SK-N-SH (cell line): ENCODE data around the gene WWOX. TPM values are rescaled to one million over a fixed set of nuclear protein-coding genes. Genes with fewer than 3 reads are reported as not detected.

Experiments
- CTCF ChIA-PET: fragments of 300-600, 350-600 bp; formaldehyde crosslinking; extraction: SDS; loops from one replicate; lab custom pipeline; 2021; lab: Yijun Ruan, JAX
- POLR2A ChIA-PET: fragments of 350-600 bp; sonication (Branson Sonifier 250); formaldehyde crosslinking; extraction: SDS; loops from one replicate; lab custom pipeline; 2020; ENCODE audit warnings: antibody characterized with exemption, inconsistent platforms; lab: Yijun Ruan, JAX
- DNase-seq: peaks from one replicate; pipeline ENCODE4 v3.0.0; 2012
- H2AFZ ChIP-seq: fragments of 200-600 bp; sonication (generic); 2 replicates; pipeline ENCODE4 v1.8.1; 2016; ENCODE audit warnings: antibody characterized with exemption, mild to moderate bottlenecking, low read depth
- H3F3A ChIP-seq: fragments of 200-600 bp; sonication (generic); replicated peaks from 2 replicates; pipeline ENCODE3; 2016; ENCODE audit warnings: antibody characterized with exemption, mild to moderate bottlenecking; ENCODE audit not compliant: insufficient read depth
- H3K27ac ChIP-seq, 2 experiments: fragments of 200-500 bp in 1 of 2; fragments of 200-600 bp in 1 of 2; sonication (Bioruptor generic) in 1 of 2; sonication (generic), shearing (Covaris generic) in 1 of 2; 2 replicates each; pipeline versions ENCODE4 v1.5.1 to v1.6.1; 2014 to 2016; ENCODE audit warnings: low read depth in 2 of 2, inconsistent platforms in 1 of 2, low read length in 1 of 2, mild to moderate bottlenecking in 1 of 2, mixed read lengths in 1 of 2
- H3K27me3 ChIP-seq: fragments of 200-600 bp; sonication (generic), shearing (Covaris generic); 2 replicates; pipeline ENCODE4 v1.6.1; 2016; ENCODE audit warnings: mixed run types; ENCODE audit not compliant: insufficient read depth
- H3K36me3 ChIP-seq, 2 experiments: fragments of 200-500 bp in 1 of 2; fragments of 200-600 bp in 1 of 2; sonication (Bioruptor generic) in 1 of 2; sonication (generic) in 1 of 2; replicated peaks in 1 of 2; 2 replicates each; pipeline versions ENCODE3 to v1.5.1; 2014 to 2016; ENCODE audit warnings: low read length in 1 of 2, mild to moderate bottlenecking in 1 of 2; ENCODE audit not compliant: insufficient read depth in 2 of 2, control insufficient read depth in 1 of 2
- H3K4me1 ChIP-seq, 2 experiments: fragments of 200-500 bp in 1 of 2; fragments of 200-600 bp in 1 of 2; sonication (Bioruptor generic) in 1 of 2; sonication (generic), shearing (Covaris generic) in 1 of 2; 2 replicates each; pipeline versions ENCODE4 v1.5.1 to v1.6.1; 2014 to 2016; ENCODE audit warnings: low read depth in 1 of 2, low read length in 1 of 2, mixed run types in 1 of 2; ENCODE audit not compliant: insufficient read depth in 2 of 2, control insufficient read depth in 1 of 2
- H3K4me2 ChIP-seq: fragments of 200-600 bp; sonication (generic), shearing (Covaris generic); 2 replicates; pipeline ENCODE4 v1.6.1; 2017; ENCODE audit warnings: mixed run types
- H3K4me3 ChIP-seq, 2 experiments: fragments of 200-500 bp in 1 of 2; fragments of 200-600 bp in 1 of 2; sonication (Bioruptor generic) in 1 of 2; sonication (generic), shearing (Covaris generic) in 1 of 2; 2 replicates each; pipeline versions ENCODE4 v1.5.1 to v1.8.1; 2014 to 2016; ENCODE audit warnings: low read depth in 2 of 2, inconsistent platforms in 1 of 2, low read length in 1 of 2, mild to moderate bottlenecking in 1 of 2, mixed read lengths in 1 of 2, moderate library complexity in 1 of 2
- H3K79me2 ChIP-seq: fragments of 200-600 bp; sonication (generic); 2 replicates; pipeline ENCODE4 v1.8.1; 2017; ENCODE audit warnings: mild to moderate bottlenecking; ENCODE audit not compliant: insufficient read depth
- H3K9ac ChIP-seq: fragments of 200-600 bp; sonication (generic); 2 replicates; pipeline ENCODE4 v1.6.1; 2017; ENCODE audit warnings: mixed run types
- H3K9me2 ChIP-seq: fragments of 200-600 bp; sonication (generic); 2 replicates; pipeline ENCODE4 v1.6.1; 2017; ENCODE audit warnings: mixed run types
- H3K9me3 ChIP-seq: fragments of 200-600 bp; sonication (generic); 2 replicates; pipeline ENCODE4 v1.6.1; 2017; ENCODE audit warnings: mixed run types, mild to moderate bottlenecking, moderate library complexity
- H4K20me1 ChIP-seq: fragments of 200-600 bp; sonication (generic); 2 replicates; pipeline ENCODE4 v1.6.1; 2017; ENCODE audit warnings: mild to moderate bottlenecking, mixed run types; ENCODE audit not compliant: insufficient read depth
- CHD2 ChIP-seq: fragments of 150-350 bp; IDR thresholded peaks from 2 replicates; pipeline ENCODE4 v1.6.1; 2018; ENCODE audit warnings: low read length; ENCODE audit not compliant: partially characterized antibody
- EP300 ChIP-seq, 2 experiments: IDR thresholded peaks; 2 replicates each; pipeline versions ENCODE4 v1.4.0 to v1.6.1; 2012; ENCODE audit warnings: borderline replicate concordance in 1 of 2, low read depth in 1 of 2, low read length in 1 of 2
- EZH2phosphoT487 ChIP-seq: fragments of 200-600 bp; sonication (generic); IDR thresholded peaks from 2 replicates; pipeline ENCODE4 v1.6.1; 2017; ENCODE audit warnings: low read depth, mixed run types, mild to moderate bottlenecking, antibody characterized with exemption, moderate library complexity, borderline replicate concordance
- FOSL2 ChIP-seq: IDR thresholded peaks from 2 replicates; pipeline ENCODE4 v1.4.0; 2012; ENCODE audit warnings: low read depth, mild to moderate bottlenecking, moderate library complexity, borderline replicate concordance
- FOXJ3 ChIP-seq: sonication (generic); formaldehyde crosslinking; IDR thresholded peaks from 2 replicates; pipeline ENCODE4 v1.5.1; 2020; ENCODE audit warnings: mild to moderate bottlenecking, missing genetic modification reagents
- FOXM1 ChIP-seq: IDR thresholded peaks from 2 replicates; pipeline ENCODE4 v1.4.0; 2012; ENCODE audit warnings: low read depth, mild to moderate bottlenecking
- GATA2 ChIP-seq: sonication (generic); formaldehyde crosslinking; IDR thresholded peaks from 2 replicates; pipeline ENCODE4 v1.5.0; 2020; ENCODE audit warnings: mild to moderate bottlenecking, missing genetic modification reagents
- MEF2A ChIP-seq: IDR thresholded peaks from 2 replicates; pipeline ENCODE4 v1.4.0; 2012; ENCODE audit warnings: low read depth, borderline replicate concordance
- NRF1 ChIP-seq: IDR thresholded peaks from 2 replicates; pipeline ENCODE4 v1.6.1; 2012; ENCODE audit warnings: low read depth, mild to moderate bottlenecking, low read length
- POLR2AphosphoS5 ChIP-seq: IDR thresholded peaks from 2 replicates; pipeline ENCODE4 v1.6.1; 2012; ENCODE audit warnings: low read depth, low read length
- RAD21 ChIP-seq: IDR thresholded peaks from 2 replicates; pipeline ENCODE4 v1.6.1; 2012; ENCODE audit warnings: mild to moderate bottlenecking, low read length
- RCOR1 ChIP-seq: fragments of 150-350 bp; IDR thresholded peaks from 2 replicates; pipeline ENCODE4 v1.6.1; 2017; ENCODE audit warnings: antibody characterized with exemption, low read length
- RFX5 ChIP-seq: IDR thresholded peaks from 2 replicates; pipeline ENCODE4 v1.6.1; 2012; ENCODE audit warnings: mild to moderate bottlenecking, improper control_type of control experiment, low read length
- RXRA ChIP-seq: IDR thresholded peaks from 2 replicates; pipeline ENCODE4 v1.4.0; 2012; ENCODE audit warnings: low read depth, mild to moderate bottlenecking, borderline replicate concordance
- SMC3 ChIP-seq: IDR thresholded peaks from 2 replicates; pipeline ENCODE4 v1.6.1; 2012; ENCODE audit warnings: low read depth, low read length, improper control_type of control experiment
- YY1 ChIP-seq: IDR thresholded peaks from 2 replicates; pipeline ENCODE4 v1.4.0; 2012; ENCODE audit warnings: low read depth, mild to moderate bottlenecking
- WGBS: methylation state at CpG from one replicate; pipeline ENCODE4 v1.1.6; 2017; ENCODE audit warnings: low lambda C conversion rate; 5-methylcytosine and 5-hydroxymethylcytosine counted together
- polyA plus RNA-seq, 3 experiments: library from polyadenylated mRNA; depleted of rRNA; stranded (reverse); fragments of >200 nt; gene quantifications; 2 replicates each; pipeline ENCODE4 v1.2.3, GENCODE V29; 2012
- TF ChIP-seq, protein P1 (sequence below): IDR thresholded peaks from 2 replicates; pipeline ENCODE4 v1.4.0; 2012; ENCODE audit warnings: low read depth, borderline replicate concordance
- TF ChIP-seq, protein P2 (sequence below): fragments of 150-350 bp; IDR thresholded peaks from 2 replicates; pipeline ENCODE4 v1.6.1; 2016; ENCODE audit warnings: mild to moderate bottlenecking, low read depth, low read length
- TF ChIP-seq, protein P3 (sequence below): IDR thresholded peaks from 2 replicates; pipeline ENCODE4 v1.4.0; 2012; ENCODE audit warnings: low read depth, borderline replicate concordance

WWOX gene
- polyA plus RNA-seq, 1 of the 3 experiments (the other 2 are of a cell fraction): 10.8 TPM

DNA sequence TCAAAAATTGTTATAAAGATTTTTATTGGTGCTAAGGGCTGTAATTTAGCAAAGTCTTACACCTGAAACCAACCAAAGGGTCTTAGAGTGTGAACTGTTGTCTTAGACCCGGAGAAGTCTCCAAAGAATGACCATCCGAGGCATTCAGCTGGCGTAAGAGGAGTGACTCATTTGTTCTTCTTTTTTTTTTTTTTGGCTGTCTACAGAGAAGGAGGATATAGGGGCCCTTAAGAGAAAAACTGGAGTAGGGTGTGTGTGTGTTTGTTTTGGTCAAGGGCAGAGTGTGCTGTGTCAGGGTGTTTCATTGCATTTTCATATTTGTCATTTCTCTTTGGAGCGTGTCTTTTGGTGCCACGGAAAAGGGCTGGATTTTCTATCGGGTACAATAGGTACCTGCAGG is 508.0 kb downstream of the WWOX start:
- no peak for TF ChIP-seq YY1
- TF ChIP-seq RAD21: no peak
- TF ChIP-seq RFX5: no peak
- TF ChIP-seq SMC3: no peak
- no peaks in the 10 kb centered on the region for H3F3A ChIP-seq
- no peaks in the 10 kb centered on the region for H3K27me3 ChIP-seq
- H3K9ac ChIP-seq: no peak overlapping the region
- no peak for DNase-seq
- no peaks in the 10 kb centered on the region for H3K36me3 ChIP-seq
- H3K4me3 ChIP-seq: no peak overlapping the region
- H3K9me2 ChIP-seq: no peaks in the 10 kb centered on the region
- ChIA-PET POLR2A (no interaction called here), CTCF (no interaction called here)
- H3K4me2 ChIP-seq: no peak overlapping the region
- 63% methylated on average over 6 of the region's 6 CpGs for WGBS
- peaks cover 0 to 4% of the 10 kb centered on the region in 2 experiments; a peak in 1 of 4 replicates for H3K4me1 ChIP-seq
- H3K79me2 ChIP-seq: no peaks in the 10 kb centered on the region
- H3K27ac ChIP-seq: no peak overlapping the region
- H4K20me1 ChIP-seq: no peaks in the 10 kb centered on the region
- no peaks in the 10 kb centered on the region; the same call in 1 of the 2 replicates for H3K9me3 ChIP-seq
- H2AFZ ChIP-seq: no peak overlapping the region

DNA sequence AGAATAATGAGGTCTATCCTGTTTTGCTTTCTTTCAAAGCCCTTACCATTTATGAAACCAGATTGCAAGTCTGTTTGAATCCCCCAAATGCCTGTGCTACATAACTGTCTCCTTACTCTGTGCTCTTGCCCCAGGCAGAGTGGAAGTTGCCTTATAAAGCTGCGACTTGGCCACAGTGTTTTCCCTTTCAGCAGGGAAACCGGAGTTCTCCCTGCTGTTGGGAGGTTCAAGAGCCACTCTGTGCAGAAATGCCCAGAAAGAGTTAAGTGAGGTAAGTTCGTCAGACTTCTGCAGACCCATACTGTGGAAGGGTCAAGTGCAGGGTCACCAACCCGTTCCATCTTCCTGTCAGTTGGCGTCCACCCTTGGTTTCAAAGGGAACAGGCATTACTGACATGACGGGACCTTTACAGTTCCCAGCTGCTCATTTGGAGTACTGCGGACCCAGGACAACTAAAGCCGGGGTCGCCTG is 508.9 kb downstream of the WWOX start:
- H3K4me1 ChIP-seq: peaks cover 0 to 4% of the 10 kb centered on the region in 2 experiments; a peak in 1 of 4 replicates
- TF ChIP-seq NRF1: no peak
- TF ChIP-seq SMC3: no peak
- TF ChIP-seq FOSL2: no peak
- TF ChIP-seq RCOR1: no peak
- TF ChIP-seq, protein P1, sequence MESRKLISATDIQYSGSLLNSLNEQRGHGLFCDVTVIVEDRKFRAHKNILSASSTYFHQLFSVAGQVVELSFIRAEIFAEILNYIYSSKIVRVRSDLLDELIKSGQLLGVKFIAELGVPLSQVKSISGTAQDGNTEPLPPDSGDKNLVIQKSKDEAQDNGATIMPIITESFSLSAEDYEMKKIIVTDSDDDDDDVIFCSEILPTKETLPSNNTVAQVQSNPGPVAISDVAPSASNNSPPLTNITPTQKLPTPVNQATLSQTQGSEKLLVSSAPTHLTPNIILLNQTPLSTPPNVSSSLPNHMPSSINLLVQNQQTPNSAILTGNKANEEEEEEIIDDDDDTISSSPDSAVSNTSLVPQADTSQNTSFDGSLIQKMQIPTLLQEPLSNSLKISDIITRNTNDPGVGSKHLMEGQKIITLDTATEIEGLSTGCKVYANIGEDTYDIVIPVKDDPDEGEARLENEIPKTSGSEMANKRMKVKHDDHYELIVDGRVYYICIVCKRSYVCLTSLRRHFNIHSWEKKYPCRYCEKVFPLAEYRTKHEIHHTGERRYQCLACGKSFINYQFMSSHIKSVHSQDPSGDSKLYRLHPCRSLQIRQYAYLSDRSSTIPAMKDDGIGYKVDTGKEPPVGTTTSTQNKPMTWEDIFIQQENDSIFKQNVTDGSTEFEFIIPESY: no peak
- no peak for TF ChIP-seq RXRA
- no peak for TF ChIP-seq CHD2
- TF ChIP-seq POLR2AphosphoS5: no peak
- TF ChIP-seq FOXJ3: no peak
- TF ChIP-seq, protein P2, sequence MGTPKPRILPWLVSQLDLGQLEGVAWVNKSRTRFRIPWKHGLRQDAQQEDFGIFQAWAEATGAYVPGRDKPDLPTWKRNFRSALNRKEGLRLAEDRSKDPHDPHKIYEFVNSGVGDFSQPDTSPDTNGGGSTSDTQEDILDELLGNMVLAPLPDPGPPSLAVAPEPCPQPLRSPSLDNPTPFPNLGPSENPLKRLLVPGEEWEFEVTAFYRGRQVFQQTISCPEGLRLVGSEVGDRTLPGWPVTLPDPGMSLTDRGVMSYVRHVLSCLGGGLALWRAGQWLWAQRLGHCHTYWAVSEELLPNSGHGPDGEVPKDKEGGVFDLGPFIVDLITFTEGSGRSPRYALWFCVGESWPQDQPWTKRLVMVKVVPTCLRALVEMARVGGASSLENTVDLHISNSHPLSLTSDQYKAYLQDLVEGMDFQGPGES: no peak
- no peak for TF ChIP-seq RAD21
- no peak for TF ChIP-seq EZH2phosphoT487
- TF ChIP-seq GATA2 (CRISPR knock-in tag): no peak
- no peak for TF ChIP-seq RFX5
- no peak for TF ChIP-seq MEF2A
- TF ChIP-seq, protein P3, sequence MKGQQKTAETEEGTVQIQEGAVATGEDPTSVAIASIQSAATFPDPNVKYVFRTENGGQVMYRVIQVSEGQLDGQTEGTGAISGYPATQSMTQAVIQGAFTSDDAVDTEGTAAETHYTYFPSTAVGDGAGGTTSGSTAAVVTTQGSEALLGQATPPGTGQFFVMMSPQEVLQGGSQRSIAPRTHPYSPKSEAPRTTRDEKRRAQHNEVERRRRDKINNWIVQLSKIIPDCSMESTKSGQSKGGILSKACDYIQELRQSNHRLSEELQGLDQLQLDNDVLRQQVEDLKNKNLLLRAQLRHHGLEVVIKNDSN: no peak
- no peak for TF ChIP-seq FOXM1
- TF ChIP-seq EP300 (IDR thresholded peaks at IDR 0.05; ENCODE audit: borderline replicate concordance in 1 of 2, low read depth in 1 of 2, low read length in 1 of 2): no peak
- H2AFZ ChIP-seq: no peak overlapping the region
- H3F3A ChIP-seq: no peaks in the 10 kb centered on the region
- H3K4me2 ChIP-seq: no peak overlapping the region
- no peak overlapping the region for H3K4me3 ChIP-seq
- H3K79me2 ChIP-seq: no peaks in the 10 kb centered on the region
- H3K9me2 ChIP-seq: no peaks in the 10 kb centered on the region
- ChIA-PET POLR2A (no interaction called here), CTCF (no interaction called here)
- H3K9me3 ChIP-seq: no peaks in the 10 kb centered on the region; the same call in 1 of the 2 replicates
- H3K9ac ChIP-seq: no peak overlapping the region
- WGBS: 58% methylated on average over 5 of the region's 9 CpGs
- H3K27me3 ChIP-seq: no peaks in the 10 kb centered on the region
- no peak for DNase-seq
- no peak overlapping the region for H3K27ac ChIP-seq
- H4K20me1 ChIP-seq: no peaks in the 10 kb centered on the region
- H3K36me3 ChIP-seq: no peaks in the 10 kb centered on the region
